HL-60 (cell line): ENCODE measurements around the gene PIAS4.
A peak's percentile ranks its signal among the peaks of the same experiment; 100 is the strongest.
"Not testable (repeated sequence)": the region's sequence is repeated elsewhere in the genome, so short reads cannot be mapped to it uniquely, and the experiment has no call there.

Experiments used
- DNase-seq, 2 experiments: peaks; one replicate each; pipeline ENCODE4 v3.0.0-alpha.2; 2010 to 2020; ENCODE audit warnings: low read depth in 1 of 2, low spot score in 1 of 2
- H3K27ac ChIP-seq: fragments of 250-450 bp; sonication (Bioruptor Pico); replicated peaks from 2 replicates; pipeline ENCODE4 v1.5.1; 2020; ENCODE audit warnings: mild to moderate bottlenecking, moderate library complexity
- H3K27me3 ChIP-seq: fragments of 250-450 bp; sonication (Bioruptor Pico); 2 replicates; pipeline ENCODE4 v1.5.1; 2021; ENCODE audit warnings: mild to moderate bottlenecking, moderate library complexity; ENCODE audit not compliant: insufficient read depth, poor library complexity, severe bottlenecking
- H3K4me3 ChIP-seq: replicated peaks from 2 replicates; pipeline ENCODE4 v1.5.1; 2011; ENCODE audit warnings: mild to moderate bottlenecking, control low read depth, low read length; ENCODE audit not compliant: insufficient read depth
- GABPA ChIP-seq: IDR thresholded peaks from 2 replicates; pipeline ENCODE4 v1.6.1; 2012; ENCODE audit warnings: low read depth
- POLR2AphosphoS5 ChIP-seq: IDR thresholded peaks from 2 replicates; pipeline ENCODE4 v1.6.1; 2012; ENCODE audit warnings: low read depth
- REST ChIP-seq: IDR thresholded peaks from 2 replicates; pipeline ENCODE4 v1.6.1; 2012; ENCODE audit warnings: low read depth; ENCODE audit not compliant: insufficient replicate concordance
- SPI1 ChIP-seq: IDR thresholded peaks from 2 replicates; pipeline ENCODE4 v1.6.1; 2012; ENCODE audit warnings: low read depth, mild to moderate bottlenecking, borderline replicate concordance
- TF ChIP-seq, protein P1 (sequence below): IDR thresholded peaks from one replicate; pipeline ENCODE4 v1.5.1; 2011; ENCODE audit warnings: low read length, control low read depth, inconsistent platforms; ENCODE audit not compliant: insufficient read depth

PIAS4 gene

DNA sequence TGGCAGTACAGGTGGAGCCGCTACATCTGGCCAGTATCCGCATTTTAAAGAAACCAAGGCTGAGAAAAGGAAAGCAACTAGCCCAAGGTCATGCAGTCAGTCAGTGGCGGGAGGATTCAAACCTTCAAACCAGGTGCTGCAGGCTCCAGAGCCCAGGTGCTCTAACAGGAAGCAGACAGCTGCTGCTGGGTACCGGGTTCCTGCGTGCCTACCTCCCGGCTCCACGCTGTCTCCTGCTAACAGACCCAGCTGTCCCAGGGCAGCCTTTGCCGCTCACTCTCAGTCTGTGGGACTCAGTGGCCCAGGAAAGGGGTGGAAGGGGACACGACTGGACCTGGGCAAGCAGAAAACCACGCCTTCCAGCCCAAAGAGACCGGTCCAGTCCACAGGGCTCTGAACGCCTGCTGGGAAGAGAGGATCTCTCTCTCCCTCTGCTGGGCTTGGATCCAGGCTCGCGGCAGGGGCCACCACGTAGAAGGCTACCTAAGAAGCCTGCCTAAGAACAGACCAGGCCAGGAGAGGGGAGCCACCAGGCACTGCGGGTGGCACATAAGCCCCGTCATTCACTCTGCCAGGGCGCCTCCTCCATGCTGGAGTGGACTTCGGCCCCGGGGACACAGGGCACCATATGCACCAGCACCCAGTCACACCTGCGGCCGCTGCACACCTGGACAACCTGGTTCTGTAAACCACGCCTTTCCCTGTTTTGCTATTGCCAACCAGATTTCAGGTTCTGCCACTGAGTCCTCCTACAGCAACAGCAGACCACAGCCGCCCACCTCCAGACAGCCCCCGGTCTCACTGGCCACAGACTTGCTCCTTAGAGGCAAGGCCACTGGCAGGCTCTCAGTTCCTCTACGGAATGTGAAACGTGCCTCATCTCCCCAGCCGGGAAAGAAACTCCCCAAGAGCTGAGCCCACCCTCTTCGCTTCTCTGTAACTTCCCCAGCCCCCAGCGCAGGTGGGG lies 41.2 kb upstream of the PIAS4 start:
- no peak for DNase-seq
- no peak overlapping the region for H3K4me3 ChIP-seq
- TF ChIP-seq GABPA (no peak), SPI1 (no peak), POLR2AphosphoS5 (no peak)
- TF ChIP-seq, protein P1, sequence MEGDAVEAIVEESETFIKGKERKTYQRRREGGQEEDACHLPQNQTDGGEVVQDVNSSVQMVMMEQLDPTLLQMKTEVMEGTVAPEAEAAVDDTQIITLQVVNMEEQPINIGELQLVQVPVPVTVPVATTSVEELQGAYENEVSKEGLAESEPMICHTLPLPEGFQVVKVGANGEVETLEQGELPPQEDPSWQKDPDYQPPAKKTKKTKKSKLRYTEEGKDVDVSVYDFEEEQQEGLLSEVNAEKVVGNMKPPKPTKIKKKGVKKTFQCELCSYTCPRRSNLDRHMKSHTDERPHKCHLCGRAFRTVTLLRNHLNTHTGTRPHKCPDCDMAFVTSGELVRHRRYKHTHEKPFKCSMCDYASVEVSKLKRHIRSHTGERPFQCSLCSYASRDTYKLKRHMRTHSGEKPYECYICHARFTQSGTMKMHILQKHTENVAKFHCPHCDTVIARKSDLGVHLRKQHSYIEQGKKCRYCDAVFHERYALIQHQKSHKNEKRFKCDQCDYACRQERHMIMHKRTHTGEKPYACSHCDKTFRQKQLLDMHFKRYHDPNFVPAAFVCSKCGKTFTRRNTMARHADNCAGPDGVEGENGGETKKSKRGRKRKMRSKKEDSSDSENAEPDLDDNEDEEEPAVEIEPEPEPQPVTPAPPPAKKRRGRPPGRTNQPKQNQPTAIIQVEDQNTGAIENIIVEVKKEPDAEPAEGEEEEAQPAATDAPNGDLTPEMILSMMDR: no peak
- H3K27ac ChIP-seq: no peak overlapping the region
- no peaks in the 10 kb centered on the region for H3K27me3 ChIP-seq

GRCh38 chr19:3967983-3968382 lies 39.6 kb upstream of the PIAS4 start:
- not testable (repeated sequence) for H3K4me3 ChIP-seq, DNase-seq, H3K27ac ChIP-seq, H3K27me3 ChIP-seq

DNA sequence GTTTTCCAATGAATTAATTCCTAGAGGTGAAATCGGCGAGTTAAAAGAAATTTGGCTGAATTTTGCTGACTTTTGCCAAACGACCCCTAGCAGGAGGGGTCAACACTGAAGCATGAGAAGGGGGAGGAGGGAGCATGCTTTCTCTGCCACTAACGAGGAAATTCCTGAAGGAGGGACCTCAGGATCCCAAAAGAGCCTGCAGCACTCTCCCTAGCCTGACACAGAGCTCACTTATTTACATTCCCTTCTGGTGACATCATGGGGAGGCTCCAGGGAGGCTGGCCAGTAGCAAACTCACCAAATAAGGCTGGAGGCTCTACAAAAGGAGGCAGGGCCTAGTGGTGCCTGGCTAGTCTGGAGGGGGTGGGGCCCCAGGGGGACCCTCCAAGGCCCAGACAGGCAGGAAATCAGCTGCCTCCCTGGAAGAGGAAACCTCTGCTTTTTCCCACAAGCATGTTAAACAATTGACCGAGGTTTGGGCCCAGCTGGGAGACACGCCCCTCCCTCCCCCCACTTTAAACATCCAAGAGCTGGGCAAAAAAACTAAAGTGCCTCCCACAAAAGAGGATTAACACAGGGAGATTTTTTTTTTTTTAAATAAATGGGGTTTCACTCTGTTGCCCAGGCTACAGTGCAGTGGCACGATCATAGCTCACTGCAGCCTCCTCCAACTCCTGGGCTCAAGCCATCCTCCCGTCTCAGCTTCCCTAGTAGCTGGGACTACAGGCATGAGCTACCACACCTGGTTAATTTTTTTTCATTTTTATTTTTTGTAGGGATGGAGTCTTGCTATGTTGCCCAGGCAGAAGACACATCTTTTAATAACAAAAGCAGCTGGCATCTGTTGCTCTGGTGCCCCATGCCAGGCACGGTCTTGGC lies 38.7 kb upstream of the PIAS4 start:
- Histone ChIP-seq H3K4me3 (no peak overlapping the region), H3K27ac (no peak overlapping the region), H3K27me3 (no peaks in the 10 kb centered on the region)
- no peak for TF ChIP-seq GABPA
- no peak for TF ChIP-seq SPI1
- no peak for TF ChIP-seq REST
- TF ChIP-seq, protein P1: no peak
- no peak for TF ChIP-seq POLR2AphosphoS5
- no peak for DNase-seq

DNA sequence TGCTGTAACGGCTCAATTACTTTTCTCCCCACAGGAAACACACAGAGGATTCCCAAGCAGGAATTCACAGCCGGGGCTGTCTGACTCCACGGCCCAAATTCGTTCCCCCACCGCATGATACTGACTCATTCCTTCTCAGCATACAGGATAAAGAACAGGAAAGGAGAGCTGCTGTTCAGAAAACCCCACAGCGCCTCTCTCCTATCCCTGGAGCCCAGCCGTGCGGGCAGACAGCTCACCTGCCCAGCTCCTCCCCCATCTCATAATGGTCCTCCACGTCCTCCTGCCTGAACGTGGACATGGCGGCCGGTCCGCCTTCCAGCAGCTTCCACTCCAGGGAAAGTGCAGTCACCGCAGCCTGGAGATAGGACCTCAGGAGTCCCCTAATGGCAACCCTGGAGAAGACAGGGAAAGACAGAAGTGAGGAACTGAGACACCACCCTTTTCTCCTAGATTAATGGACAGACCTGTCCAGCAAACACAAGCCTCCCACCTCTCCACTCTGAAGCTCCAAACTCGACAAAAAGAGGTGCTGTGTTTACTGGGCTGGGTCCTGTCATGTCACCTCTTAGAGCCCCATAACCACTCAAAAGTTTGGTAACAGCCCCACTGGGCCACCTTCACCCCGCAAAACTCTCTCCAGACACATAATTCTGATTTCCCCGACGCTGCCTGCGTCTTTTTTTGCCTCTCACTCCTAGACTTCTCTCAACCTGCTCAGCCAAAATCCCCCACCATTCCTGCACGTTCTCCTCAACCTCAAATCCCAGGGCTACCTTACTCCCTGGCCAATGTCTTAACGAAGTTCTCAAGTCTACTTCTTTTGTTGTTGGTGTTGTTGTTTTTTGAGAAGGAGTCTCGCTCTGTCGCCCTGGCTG lies 37.9 kb upstream of the PIAS4 start:
- Histone ChIP-seq H3K4me3 (peak overlapping the region; percentile 98), H3K27ac (no peak overlapping the region), H3K27me3 (no peaks in the 10 kb centered on the region)
- TF ChIP-seq POLR2AphosphoS5 (no peak), SPI1 (no peak), GABPA (no peak), REST (no peak)
- TF ChIP-seq, protein P1: no peak
- DNase-seq: no peak
